MM.1S (cell line): ENCODE measurements around the gene MORC3.
A peak's percentile ranks its signal among the peaks of the same experiment; 100 is the strongest.

ENCODE experiments used
- DNase-seq: peaks from one replicate; pipeline ENCODE4 v3.0.0-alpha.2; 2015
- H2AFZ ChIP-seq: fragments of 300-600 bp; sonication (generic); 2 replicates; pipeline ENCODE4 v1.6.0; 2016; ENCODE audit warnings: antibody characterized with exemption, low read length
- H3F3A ChIP-seq: fragments of 300-600 bp; sonication (generic); 2 replicates; pipeline ENCODE4 v1.6.1; 2016; ENCODE audit warnings: mild to moderate bottlenecking, antibody characterized with exemption, low read length, moderate library complexity, mixed read lengths; ENCODE audit not compliant: insufficient read depth
- H3K27ac ChIP-seq: fragments of 300-600 bp; sonication (generic); 2 replicates; pipeline ENCODE4 v1.5.1; 2016; ENCODE audit warnings: mild to moderate bottlenecking, low read length
- H3K27me3 ChIP-seq: fragments of 300-600 bp; sonication (generic); replicated peaks from 2 replicates; pipeline ENCODE4 v1.6.0; 2016; ENCODE audit warnings: low read length; ENCODE audit not compliant: insufficient read depth
- H3K36me3 ChIP-seq: fragments of 300-600 bp; sonication (generic); replicated peaks from 2 replicates; pipeline ENCODE4 v1.6.1; 2016; ENCODE audit warnings: mild to moderate bottlenecking, low read length, mixed read lengths; ENCODE audit not compliant: insufficient read depth
- H3K4me1 ChIP-seq: fragments of 300-600 bp; sonication (generic); 2 replicates; pipeline ENCODE4 v1.6.1; 2016; ENCODE audit warnings: low read length, mixed read lengths
- H3K4me2 ChIP-seq: fragments of 300-600 bp; sonication (generic); 2 replicates; pipeline ENCODE4 v1.6.0; 2016; ENCODE audit warnings: low read depth, low read length
- H3K4me3 ChIP-seq: fragments of 300-600 bp; sonication (generic); 2 replicates; pipeline ENCODE4 v1.5.1; 2016; ENCODE audit warnings: low read length, mixed read lengths
- H3K79me2 ChIP-seq: fragments of 300-600 bp; sonication (generic); 2 replicates; pipeline ENCODE4 v1.6.1; 2016; ENCODE audit warnings: mixed run types, low read length, mixed read lengths
- H3K9ac ChIP-seq: fragments of 300-600 bp; sonication (generic); 2 replicates; pipeline ENCODE4 v1.6.1; 2016; ENCODE audit warnings: low read length, mixed read lengths
- H3K9me2 ChIP-seq: fragments of 300-600 bp; sonication (generic); replicated peaks from 2 replicates; pipeline ENCODE4 v1.6.1; 2016; ENCODE audit warnings: mild to moderate bottlenecking, low read length, mixed read lengths; ENCODE audit not compliant: insufficient read depth
- H3K9me3 ChIP-seq: fragments of 300-600 bp; sonication (generic); replicated peaks from 2 replicates; pipeline ENCODE4 v1.6.1; 2016; ENCODE audit warnings: mild to moderate bottlenecking, low read length, mixed read lengths; ENCODE audit not compliant: insufficient read depth
- H4K20me1 ChIP-seq: fragments of 300-600 bp; sonication (generic); 2 replicates; pipeline ENCODE4 v1.6.1; 2016; ENCODE audit warnings: mild to moderate bottlenecking, low read length, moderate library complexity, mixed read lengths; ENCODE audit not compliant: insufficient read depth
- CTCF ChIP-seq: fragments of 300-600 bp; sonication (generic); IDR thresholded peaks from 2 replicates; pipeline ENCODE4 v1.5.1; 2016; ENCODE audit warnings: antibody characterized with exemption, low read length, mixed read lengths
- EZH2 ChIP-seq: fragments of 300-600 bp; sonication (generic); optimal IDR thresholded peaks from 2 replicates; pipeline ENCODE3; 2017; ENCODE audit warnings: low read depth, mild to moderate bottlenecking, antibody characterized with exemption, low read length, mixed read lengths
- EZH2phosphoT487 ChIP-seq: fragments of 300-600 bp; sonication (generic); IDR thresholded peaks from 2 replicates; pipeline ENCODE4 v1.6.1; 2018; ENCODE audit warnings: antibody characterized with exemption, low read length

MORC3 gene

GRCh38 chr21:36415375-36415774 lies 95.4 kb downstream of the MORC3 start:
- Histone ChIP-seq H3K4me2 (no peak overlapping the region), H3K9ac (no peak overlapping the region), H3K27ac (no peak overlapping the region), H3K9me3 (no peaks in the 10 kb centered on the region), H2AFZ (no peak overlapping the region), H4K20me1 (no peaks in the 10 kb centered on the region), H3K79me2 (no peaks in the 10 kb centered on the region), H3K36me3 (no peaks in the 10 kb centered on the region; the same call in 1 of the 2 replicates), H3K4me1 (no peaks in the 10 kb centered on the region), H3F3A (no peaks in the 10 kb centered on the region), H3K27me3 (no peaks in the 10 kb centered on the region), H3K4me3 (no peak overlapping the region), H3K9me2 (no peaks in the 10 kb centered on the region)
- no peak for DNase-seq
- TF ChIP-seq EZH2 (no peak), EZH2phosphoT487 (no peak), CTCF (no peak)

GRCh38 chr21:36419241-36419640 lies 99.2 kb downstream of the MORC3 start:
- H4K20me1 ChIP-seq = no peaks in the 10 kb centered on the region
- H3K9me3 ChIP-seq = no peaks in the 10 kb centered on the region
- H3K9me2 ChIP-seq = no peaks in the 10 kb centered on the region
- H3K4me2 ChIP-seq = no peak overlapping the region
- no peaks in the 10 kb centered on the region for H3K4me1 ChIP-seq
- H3K79me2 ChIP-seq = no peaks in the 10 kb centered on the region
- H3K4me3 ChIP-seq = no peak overlapping the region
- no peaks in the 10 kb centered on the region for H3K27me3 ChIP-seq
- H3K9ac ChIP-seq = no peak overlapping the region
- no peak for DNase-seq
- no peak overlapping the region for H3K27ac ChIP-seq
- no peaks in the 10 kb centered on the region; the same call in 1 of the 2 replicates for H3K36me3 ChIP-seq
- no peak overlapping the region for H2AFZ ChIP-seq
- TF ChIP-seq EZH2 = no peak
- TF ChIP-seq CTCF = no peak
- TF ChIP-seq EZH2phosphoT487 = no peak
- no peaks in the 10 kb centered on the region for H3F3A ChIP-seq

GRCh38 chr21:36419996-36420395 lies 100.0 kb downstream of the MORC3 start:
- Histone ChIP-seq H3K9me3 (no peaks in the 10 kb centered on the region), H3K4me2 (no peak overlapping the region), H3K36me3 (no peaks in the 10 kb centered on the region), H4K20me1 (no peaks in the 10 kb centered on the region), H3K27me3 (no peaks in the 10 kb centered on the region), H3K27ac (no peak overlapping the region), H2AFZ (no peak overlapping the region), H3K9ac (no peak overlapping the region), H3K9me2 (no peaks in the 10 kb centered on the region), H3K4me1 (no peaks in the 10 kb centered on the region), H3K4me3 (no peak overlapping the region), H3K79me2 (no peaks in the 10 kb centered on the region), H3F3A (no peaks in the 10 kb centered on the region)
- peak; percentile 64 for DNase-seq
- TF ChIP-seq EZH2 (no peak), CTCF (peak; percentile 86), EZH2phosphoT487 (no peak)
